K562 (cell line): Measurements from ENCODE around the gene ETS1. TPM values are rescaled to one million over a fixed set of nuclear protein-coding genes. Genes with fewer than 3 reads are reported as not detected.

Experiments
- ATAC-seq: fragments of 200-7000 bp; cut with Tn5 transposase; 3 replicates; pipeline ENCODE4 v1.9.1; 2020; ENCODE audit warnings: moderate library complexity
- BruUV-seq: library from RNA; stranded (reverse); fragments of 400-500 nt; replicated peaks from 2 replicates; lab custom pipeline; 2021; lab: Mats Ljungman, UMichigan
- CTCF ChIA-PET: fragments of 300-600 bp; formaldehyde crosslinking; extraction: SDS; loops from one replicate; lab custom pipeline; 2021; ENCODE audit warnings: low intra/inter-chr PET ratio; lab: Yijun Ruan, JAX
- POLR2A ChIA-PET: fragments of 300-600, 350-650 bp; sonication (Branson Sonifier 250); formaldehyde crosslinking; extraction: SDS; loops from one replicate; lab custom pipeline; 2021; ENCODE audit warnings: antibody characterized with exemption, inconsistent platforms; lab: Yijun Ruan, JAX
- DNase-seq, 4 experiments: peaks; one replicate each; pipeline versions ENCODE4 v3.0.0 to v3.0.0-alpha.2; 2011 to 2018; ENCODE audit warnings: low spot score in 3 of 4, mixed read lengths in 3 of 4; ENCODE audit errors: extremely low read depth in 1 of 4
- FAIRE-seq: peaks from 2 replicates; lab custom pipeline; 2011; peaks lifted over from hg19 to GRCh38; lab: Jason Lieb, UNC
- H2AFZ ChIP-seq: 2 replicates; pipeline ENCODE4 v1.6.0; 2011; ENCODE audit warnings: low read depth, low read length, control low read depth, inconsistent platforms
- H3K27ac ChIP-seq: fragments of 200-600 bp; 3 replicates; pipeline ENCODE4 v1.8.0; 2011; ENCODE audit warnings: low read depth, mild to moderate bottlenecking, control low read depth, inconsistent platforms, low read length, moderate library complexity, mixed read lengths; ENCODE audit errors: extremely low read depth
- H3K27me3 ChIP-seq, 2 experiments: fragments of 300-600 bp in 1 of 2; 2 replicates in 1 of 2; 3 replicates in 1 of 2; pipeline versions ENCODE4 v1.6.0 to v1.8.0; 2011; ENCODE audit warnings: inconsistent platforms in 2 of 2, low read length in 2 of 2, mild to moderate bottlenecking in 1 of 2, mixed read lengths in 1 of 2, moderate library complexity in 1 of 2; ENCODE audit not compliant: control insufficient read depth in 2 of 2, insufficient read depth in 2 of 2
- H3K36me3 ChIP-seq: fragments of 300-600 bp; 3 replicates; pipeline ENCODE4 v1.8.0; 2011; ENCODE audit warnings: mild to moderate bottlenecking, low read length, inconsistent platforms; ENCODE audit not compliant: control insufficient read depth, insufficient read depth
- H3K4me1 ChIP-seq, 2 experiments: fragments of 200-600 bp in 1 of 2; replicated peaks in 1 of 2; 2 replicates in 1 of 2; 3 replicates in 1 of 2; pipeline versions ENCODE4 v1.5.1 to v1.8.0; 2011; ENCODE audit warnings: inconsistent platforms in 2 of 2, low read length in 2 of 2, mild to moderate bottlenecking in 1 of 2, mixed read lengths in 1 of 2, moderate library complexity in 1 of 2; ENCODE audit not compliant: control insufficient read depth in 2 of 2, insufficient read depth in 2 of 2
- H3K4me2 ChIP-seq: 2 replicates; pipeline ENCODE4 v1.6.1; 2011; ENCODE audit warnings: low read length, control low read depth, inconsistent platforms, mixed read lengths; ENCODE audit not compliant: insufficient read depth
- H3K4me3 ChIP-seq: fragments of 200-600 bp; sonication (generic), shearing (Covaris generic); 2 replicates; pipeline ENCODE4 v1.5.1; 2016; ENCODE audit warnings: control low read depth, inconsistent platforms
- H3K79me2 ChIP-seq: fragments of 200-600 bp; 3 replicates; pipeline ENCODE4 v1.8.0; 2011; ENCODE audit warnings: low read length, inconsistent platforms; ENCODE audit not compliant: control insufficient read depth, insufficient read depth
- H3K9ac ChIP-seq, 2 experiments: 2 replicates each; pipeline versions ENCODE4 v1.6.0 to v1.6.1; 2011; ENCODE audit warnings: low read depth in 2 of 2, low read length in 2 of 2, control low read depth in 1 of 2, inconsistent platforms in 1 of 2, mild to moderate bottlenecking in 1 of 2, mixed read lengths in 1 of 2; ENCODE audit not compliant: insufficient read depth in 1 of 2
- H3K9me1 ChIP-seq: one replicate; pipeline ENCODE4 v1.6.0; 2011; ENCODE audit warnings: inconsistent platforms, mild to moderate bottlenecking, low read length, moderate library complexity; ENCODE audit not compliant: control insufficient read depth, insufficient read depth
- H3K9me3 ChIP-seq: replicated peaks from 2 replicates; pipeline ENCODE4 v1.5.1; 2011; ENCODE audit warnings: low read depth, low read length, inconsistent platforms; ENCODE audit not compliant: control insufficient read depth, insufficient read depth
- H4K20me1 ChIP-seq: replicated peaks from 2 replicates; pipeline ENCODE4 v1.6.1; 2011; ENCODE audit warnings: low read length, inconsistent platforms, mixed read lengths; ENCODE audit not compliant: control insufficient read depth, insufficient read depth
- ARID1B ChIP-seq: fragments of 450-650 bp; IDR thresholded peaks from 2 replicates; pipeline ENCODE4 v1.6.1; 2016; ENCODE audit warnings: antibody characterized with exemption, mild to moderate bottlenecking, inconsistent platforms
- BCLAF1 ChIP-seq, 2 experiments: fragments of 450-650 bp in 1 of 2; IDR thresholded peaks; 2 replicates each; pipeline ENCODE4 v1.6.1; 2011 to 2017; ENCODE audit warnings: low read depth in 2 of 2, antibody characterized with exemption in 1 of 2, borderline replicate concordance in 1 of 2, low read length in 1 of 2, mild to moderate bottlenecking in 1 of 2, mixed read lengths in 1 of 2; ENCODE audit not compliant: control insufficient read depth in 1 of 2
- CXXC5 ChIP-seq: fragments of 250-450 bp; sonication (Bioruptor Pico); IDR thresholded peaks from 2 replicates; pipeline ENCODE4 v1.8.0; 2022; ENCODE audit warnings: inconsistent platforms, mild to moderate bottlenecking, moderate library complexity
- ERF ChIP-seq: fragments of 450-650 bp; formaldehyde crosslinking; IDR thresholded peaks from 2 replicates; pipeline ENCODE4 v1.4.0; 2020; ENCODE audit warnings: mild to moderate bottlenecking, mixed read lengths
- MTA1 ChIP-seq: fragments of 450-650 bp; IDR thresholded peaks from 2 replicates; pipeline ENCODE4 v1.6.1; 2017; ENCODE audit warnings: borderline replicate concordance
- ZKSCAN8 ChIP-seq: fragments of 200-800 bp; sonication (Bioruptor generic); IDR thresholded peaks from 2 replicates; pipeline ENCODE4 v1.6.1; 2016; ENCODE audit warnings: missing genetic modification characterization, missing compliant biosample characterization
- ZNF175 ChIP-seq: fragments of 200-800 bp; sonication (Bioruptor generic); IDR thresholded peaks from 2 replicates; pipeline ENCODE4 v1.6.1; 2016; ENCODE audit warnings: low read depth, mild to moderate bottlenecking, missing genetic modification characterization, missing compliant biosample characterization
- WGBS: fragments of 100-300 bp; shearing (Covaris generic); methylation state at CpG from one replicate; pipeline ENCODE4 v1.1.6; 2016; ENCODE audit warnings: low coverage, mixed read lengths; ENCODE audit not compliant: insufficient coverage; ENCODE audit errors: missing lambda C conversion rate; 5-methylcytosine and 5-hydroxymethylcytosine counted together
- in situ Hi-C: fragments of 300-500 bp; cut with MboI; formaldehyde crosslinking; loops from 4 replicates; pipeline ENCODE4 v1.15.0; 2018; ENCODE audit warnings: inconsistent platforms, mixed read lengths
- intact Hi-C: fragments of 100-400 bp; cut with micrococcal nuclease; formaldehyde crosslinking; loops from 2 replicates; pipeline ENCODE4 v1.14.2; 2022
- polyA plus RNA-seq, 8 experiments: library from polyadenylated mRNA; depleted of rRNA in 4 of 8; stranded (reverse) in 5 of 8; unstranded in 3 of 8; fragments of >200 nt; fragmentation: Nextera tagmentation in 2 of 8; fragmentation: Illumina TruSeq in 1 of 8; extraction: Ambion mirVana in 2 of 8; extraction: Trizol in 1 of 8; gene quantifications; 2 replicates each; pipeline versions ENCODE4 v1.2.1 to v1.2.3, GENCODE V29; 2011 to 2014; ENCODE audit warnings: inconsistent platforms in 1 of 8, missing spikeins in 1 of 8
- total RNA-seq, 7 experiments: library from RNA; depleted of rRNA in 6 of 7; stranded (reverse); fragments of >200 nt in 6 of 7; fragmentation: Illumina TruSeq in 2 of 7; extraction: Trizol in 2 of 7; gene quantifications; 2 replicates each; pipeline versions ENCODE4 v1.2.1 to v1.2.3, GENCODE V29; 2011 to 2021; ENCODE audit warnings: low replicate concordance in 1 of 7
- TF ChIP-seq, protein P1 (sequence below), 2 experiments: IDR thresholded peaks; 2 replicates each; pipeline ENCODE4 v1.6.1; 2011; ENCODE audit warnings: borderline replicate concordance in 1 of 2, control low read depth in 1 of 2, low read depth in 1 of 2, low read length in 1 of 2, mild to moderate bottlenecking in 1 of 2, mixed read lengths in 1 of 2, moderate library complexity in 1 of 2; ENCODE audit not compliant: insufficient read depth in 1 of 2, insufficient read length in 1 of 2, poor library complexity in 1 of 2, severe bottlenecking in 1 of 2; ENCODE audit errors: extremely low read depth in 1 of 2
- TF ChIP-seq, protein P2 (sequence below): fragments of 250-450 bp; sonication (Bioruptor Pico); IDR thresholded peaks from 2 replicates; pipeline ENCODE4 v1.5.0; 2021; ENCODE audit warnings: mild to moderate bottlenecking, moderate library complexity
- TF ChIP-seq, protein P3 (sequence below): fragments of 200-800 bp; sonication (Bioruptor generic); IDR thresholded peaks from 2 replicates; pipeline ENCODE4 v1.6.1; 2017; ENCODE audit warnings: missing genetic modification characterization, missing compliant biosample characterization

ETS1 gene
- total and polyA plus RNA-seq, 9 of the 15 experiments (the other 6 are each of a cell fraction or from before 2014, with no cell fraction given), result 0.04 to 1.4 (median 0.23) TPM

DNA sequence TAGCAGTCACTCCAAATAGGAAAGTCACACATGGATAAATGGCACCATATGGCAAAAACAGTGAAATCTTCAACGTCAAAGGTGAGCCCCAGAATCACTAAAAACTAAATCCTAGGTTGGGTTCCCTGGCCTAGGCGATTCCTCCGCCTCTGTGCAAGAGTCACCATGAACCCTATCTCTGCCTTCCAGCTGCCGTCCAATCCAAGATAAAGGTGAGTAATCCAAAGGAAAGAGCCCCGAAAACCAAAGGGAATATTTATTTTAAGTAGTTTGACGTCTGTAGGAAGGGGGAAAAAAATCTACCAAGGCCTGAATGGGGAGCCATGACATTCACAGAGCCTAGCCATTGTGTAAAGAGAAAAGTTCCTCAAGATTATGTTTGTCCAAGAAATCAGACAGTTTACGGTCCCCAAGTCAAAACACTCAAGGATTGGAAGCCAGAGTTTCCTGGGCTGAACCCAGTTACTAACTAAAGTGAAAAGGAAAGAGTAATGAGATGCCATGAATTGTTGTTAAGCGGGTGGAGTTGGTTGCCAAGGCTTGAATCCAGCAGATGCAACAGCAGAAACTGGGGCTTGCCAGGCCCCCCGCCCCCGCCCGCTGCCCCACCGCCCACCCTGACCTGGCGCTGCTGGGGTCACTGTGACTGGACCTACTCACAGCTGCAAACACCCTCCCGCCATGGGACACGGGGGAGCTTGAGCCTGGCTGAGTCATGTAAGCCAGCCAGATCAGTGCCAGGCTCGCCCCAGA is 39.7 kb upstream of the ETS1 start:
- no peak overlapping the region for H2AFZ ChIP-seq
- no peaks in the 10 kb centered on the region for H4K20me1 ChIP-seq
- DNase-seq (no peak), ATAC-seq (no peak), FAIRE-seq (no peak)
- no TSS peak for BruUV-seq
- in situ Hi-C loops (loop anchor here (10.0 to 25.0 kb wide), 2 partner anchors 452 to 590 kb away; no protein-coding TSS in a partner anchor), intact Hi-C loops (no loop called here)
- no peak overlapping the region for H3K9ac ChIP-seq
- H3K9me1 ChIP-seq, result no peaks in the 10 kb centered on the region
- ChIA-PET CTCF (no interaction called here), POLR2A (no interaction called here)
- no peaks in the 10 kb centered on the region for H3K4me1 ChIP-seq
- H3K79me2 ChIP-seq, result no peaks in the 10 kb centered on the region
- no peak overlapping the region for H3K4me2 ChIP-seq
- no peak overlapping the region for H3K27ac ChIP-seq
- H3K9me3 ChIP-seq, result no peaks in the 10 kb centered on the region
- no peaks in the 10 kb centered on the region for H3K27me3 ChIP-seq
- H3K36me3 ChIP-seq, result no peaks in the 10 kb centered on the region
- 5% methylated on average over 12 of the region's 16 CpGs for WGBS
- H3K4me3 ChIP-seq, result no peak overlapping the region
- TF ChIP-seq MTA1 (no peak), CXXC5 (CRISPR knock-in tag) (no peak), ARID1B (peak; percentile 56; the same call in 1 of the 2 replicates), BCLAF1 (IDR thresholded peaks at IDR 0.05; ENCODE audit: borderline replicate concordance in 1 of 2, control insufficient read depth in 1 of 2, low read depth in 2 of 2, low read length in 1 of 2) (no peak), ZKSCAN8 (CRISPR knock-in tag) (0 out of 2 replicates have a peak, but pooled peaks have one; percentile 42), ZNF175 (CRISPR knock-in tag) (peak; percentile 56; the same call in 1 of the 2 replicates), ERF (CRISPR knock-in tag) (no peak)
- TF ChIP-seq, protein P1, sequence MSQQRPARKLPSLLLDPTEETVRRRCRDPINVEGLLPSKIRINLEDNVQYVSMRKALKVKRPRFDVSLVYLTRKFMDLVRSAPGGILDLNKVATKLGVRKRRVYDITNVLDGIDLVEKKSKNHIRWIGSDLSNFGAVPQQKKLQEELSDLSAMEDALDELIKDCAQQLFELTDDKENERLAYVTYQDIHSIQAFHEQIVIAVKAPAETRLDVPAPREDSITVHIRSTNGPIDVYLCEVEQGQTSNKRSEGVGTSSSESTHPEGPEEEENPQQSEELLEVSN (IDR thresholded peaks at IDR 0.05; ENCODE audit: borderline replicate concordance in 1 of 2, extremely low read depth in 1 of 2, insufficient read depth in 1 of 2, insufficient read length in 1 of 2, low read depth in 1 of 2, low read length in 1 of 2, poor library complexity in 1 of 2, severe bottlenecking in 1 of 2), result no peak
- TF ChIP-seq, protein P2, sequence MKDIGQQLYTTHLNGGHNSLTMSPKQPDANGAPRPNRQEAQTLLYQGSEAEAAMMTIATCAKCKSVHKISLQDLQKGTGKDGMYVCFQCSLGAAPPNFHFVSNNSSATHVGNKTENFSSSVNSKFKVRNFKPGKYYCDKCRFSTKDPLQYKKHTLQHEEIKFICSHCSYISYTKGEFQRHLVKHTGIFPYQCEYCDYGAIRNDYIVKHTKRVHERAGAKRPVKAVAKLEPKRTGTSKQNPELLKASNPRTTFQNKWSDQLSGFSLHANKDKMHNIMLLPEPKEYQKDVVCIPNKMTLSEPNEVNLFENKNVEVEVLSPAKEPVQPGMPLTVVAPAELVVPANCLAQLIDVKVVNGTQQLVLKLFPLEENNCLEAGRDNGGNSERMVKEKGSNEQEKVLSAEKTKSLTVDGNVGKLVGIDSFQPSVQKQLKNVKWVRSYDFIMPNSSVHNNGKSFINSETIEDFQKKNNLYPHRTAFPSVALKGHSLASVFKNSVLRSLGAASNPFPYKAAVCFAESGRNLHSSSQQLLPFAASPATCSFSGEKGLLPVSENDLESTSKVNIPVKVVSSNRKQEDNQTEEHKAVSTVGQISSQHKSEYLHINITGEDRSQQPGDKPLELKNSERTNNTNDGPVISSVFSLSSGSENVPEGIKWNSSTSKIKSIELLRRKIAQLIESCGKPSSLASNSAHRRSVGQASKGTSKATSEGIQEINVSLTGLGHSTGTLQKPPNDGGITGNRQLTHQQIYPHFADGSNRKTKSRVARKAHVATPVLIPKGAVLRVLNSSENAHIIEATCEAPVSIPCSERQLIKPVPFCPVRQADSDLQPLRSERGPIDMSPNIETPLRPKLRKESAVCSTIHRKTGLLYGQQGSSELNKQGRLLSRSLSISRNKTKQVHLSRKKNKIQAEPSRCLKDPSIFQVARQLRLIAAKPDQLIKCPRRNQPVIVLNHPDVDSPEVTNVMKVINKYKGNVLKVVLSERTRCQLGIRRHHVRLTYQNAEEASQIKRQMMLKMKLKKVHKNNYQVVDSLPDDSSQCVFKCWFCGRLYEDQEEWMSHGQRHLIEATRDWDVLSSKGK (CRISPR knock-in tag), result no peak
- TF ChIP-seq, protein P3, sequence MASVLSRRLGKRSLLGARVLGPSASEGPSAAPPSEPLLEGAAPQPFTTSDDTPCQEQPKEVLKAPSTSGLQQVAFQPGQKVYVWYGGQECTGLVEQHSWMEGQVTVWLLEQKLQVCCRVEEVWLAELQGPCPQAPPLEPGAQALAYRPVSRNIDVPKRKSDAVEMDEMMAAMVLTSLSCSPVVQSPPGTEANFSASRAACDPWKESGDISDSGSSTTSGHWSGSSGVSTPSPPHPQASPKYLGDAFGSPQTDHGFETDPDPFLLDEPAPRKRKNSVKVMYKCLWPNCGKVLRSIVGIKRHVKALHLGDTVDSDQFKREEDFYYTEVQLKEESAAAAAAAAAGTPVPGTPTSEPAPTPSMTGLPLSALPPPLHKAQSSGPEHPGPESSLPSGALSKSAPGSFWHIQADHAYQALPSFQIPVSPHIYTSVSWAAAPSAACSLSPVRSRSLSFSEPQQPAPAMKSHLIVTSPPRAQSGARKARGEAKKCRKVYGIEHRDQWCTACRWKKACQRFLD, result 0 out of 2 replicates have a peak, but pooled peaks have one; percentile 71
